ENCODE data around the gene PARP6.

Gene PARP6

GRCh38 chr15:72272213-72272996, at the start of gene PARP6:
Gene PARP6, minus strand, starts transcription at chr15:72272554. Its CDS starts 5,077 bp downstream, at chr15:72267477.
- Mint-ChIP-seq H3K4me3 (peak within 1 kb of the TSS; percentile 96), H3K9me3 (no peaks in the 10 kb centered on the region), H3K4me1 (peaks cover 40% of the 10 kb centered on the region), H3K27me3 (no peaks in the 10 kb centered on the region), H3K27ac (peak within 1 kb of the TSS; percentile 91), H3K36me3 (peaks cover 9% of the 10 kb centered on the region)

GRCh38 chr15:72319985-72320671, 47.8 kb upstream of the PARP6 start, which contains the start of gene CELF6:
Gene CELF6, minus strand, starts transcription at chr15:72320157. Its CDS starts 283 bp downstream, at chr15:72319874.
- peaks cover 18% of the 10 kb centered on the region for H3K4me1 Mint-ChIP-seq
- peak within 1 kb of the TSS; percentile 87 for H3K4me3 Mint-ChIP-seq
- no peaks in the 10 kb centered on the region for H3K27me3 Mint-ChIP-seq
- peaks cover 11% of the 10 kb centered on the region for H3K36me3 Mint-ChIP-seq
- peaks cover 11% of the 10 kb centered on the region for H3K9me3 Mint-ChIP-seq
- peak within 1 kb of the TSS; percentile 74 for H3K27ac Mint-ChIP-seq

GRCh38 chr15:72319360-72319984, 47.1 kb upstream of the PARP6 start:
- Mint-ChIP-seq H3K4me1 (peaks cover 18% of the 10 kb centered on the region), H3K27ac (peak overlapping the region; percentile 74), H3K4me3 (peak overlapping the region; percentile 84), H3K36me3 (peaks cover 6% of the 10 kb centered on the region), H3K27me3 (no peaks in the 10 kb centered on the region), H3K9me3 (peaks cover 8% of the 10 kb centered on the region)

GRCh38 chr15:72318408-72318942, 46.1 kb upstream of the PARP6 start:
- H3K4me3 Mint-ChIP-seq = peak overlapping the region; percentile 84
- H3K9me3 Mint-ChIP-seq = no peaks in the 10 kb centered on the region
- peaks cover 18% of the 10 kb centered on the region for H3K4me1 Mint-ChIP-seq
- no peak overlapping the region for H3K27ac Mint-ChIP-seq
- no peaks in the 10 kb centered on the region for H3K27me3 Mint-ChIP-seq
- no peaks in the 10 kb centered on the region for H3K36me3 Mint-ChIP-seq

- Mint-ChIP-seq H3K9me3 (no peaks in the 10 kb centered on the region), H3K36me3 (no peaks in the 10 kb centered on the region), H3K4me3 (no peak overlapping the region), H3K27me3 (no peaks in the 10 kb centered on the region), H3K27ac (peak overlapping the region; percentile 53), H3K4me1 (peaks cover 16% of the 10 kb centered on the region)
Observed at GRCh38 chr15:72315706-72316370, 43.5 kb upstream of the PARP6 start.

- H3K4me1 Mint-ChIP-seq = peaks cover 5% of the 10 kb centered on the region
- no peak overlapping the region for H3K27ac Mint-ChIP-seq
- H3K4me3 Mint-ChIP-seq = no peak overlapping the region
Observed at GRCh38 chr15:72313881-72314280, 41.5 kb upstream of the PARP6 start.

GRCh38 chr15:72313448-72313840, 41.1 kb upstream of the PARP6 start:
- peaks cover under 1% of the 10 kb centered on the region for H3K4me1 Mint-ChIP-seq
- H3K36me3 Mint-ChIP-seq = no peaks in the 10 kb centered on the region
- H3K4me3 Mint-ChIP-seq = no peak overlapping the region
- no peaks in the 10 kb centered on the region for H3K27me3 Mint-ChIP-seq
- no peak overlapping the region for H3K27ac Mint-ChIP-seq
- H3K9me3 Mint-ChIP-seq = no peaks in the 10 kb centered on the region

More at GRCh38 chr15:72313881-72314280, 41.5 kb upstream of the PARP6 start:
- H3K27me3 Mint-ChIP-seq = no peaks in the 10 kb centered on the region
- no peaks in the 10 kb centered on the region for H3K9me3 Mint-ChIP-seq
- no peaks in the 10 kb centered on the region for H3K36me3 Mint-ChIP-seq

- no peak overlapping the region for H3K27ac Mint-ChIP-seq
- no peak overlapping the region for H3K4me3 Mint-ChIP-seq
- no peaks in the 10 kb centered on the region for H3K36me3 Mint-ChIP-seq
- no peaks in the 10 kb centered on the region for H3K9me3 Mint-ChIP-seq
- H3K4me1 Mint-ChIP-seq = no peaks in the 10 kb centered on the region
- H3K27me3 Mint-ChIP-seq = no peaks in the 10 kb centered on the region
Observed at GRCh38 chr15:72312605-72313447, 40.5 kb upstream of the PARP6 start.

- H3K9me3 Mint-ChIP-seq = no peaks in the 10 kb centered on the region
- H3K4me1 Mint-ChIP-seq = peaks cover 3% of the 10 kb centered on the region
- no peak overlapping the region for H3K4me3 Mint-ChIP-seq
- peaks cover 3% of the 10 kb centered on the region for H3K36me3 Mint-ChIP-seq
- no peak overlapping the region for H3K27ac Mint-ChIP-seq
- no peaks in the 10 kb centered on the region for H3K27me3 Mint-ChIP-seq
Observed at GRCh38 chr15:72307026-72307425, 34.7 kb upstream of the PARP6 start.

GRCh38 chr15:72306211-72306785, 33.9 kb upstream of the PARP6 start:
- Mint-ChIP-seq H3K36me3 (peaks cover 3% of the 10 kb centered on the region), H3K27me3 (no peaks in the 10 kb centered on the region), H3K4me3 (no peak overlapping the region), H3K9me3 (no peaks in the 10 kb centered on the region), H3K4me1 (peaks cover 3% of the 10 kb centered on the region), H3K27ac (no peak overlapping the region)

GRCh38 chr15:72304596-72304995, 32.2 kb upstream of the PARP6 start:
- Mint-ChIP-seq H3K4me3 (no peak overlapping the region), H3K27ac (no peak overlapping the region), H3K4me1 (peaks cover 3% of the 10 kb centered on the region), H3K9me3 (no peaks in the 10 kb centered on the region), H3K36me3 (peaks cover 3% of the 10 kb centered on the region), H3K27me3 (no peaks in the 10 kb centered on the region)

GRCh38 chr15:72302955-72303354, 30.6 kb upstream of the PARP6 start:
- no peaks in the 10 kb centered on the region for H3K9me3 Mint-ChIP-seq
- H3K4me3 Mint-ChIP-seq = no peak overlapping the region
- no peaks in the 10 kb centered on the region for H3K27me3 Mint-ChIP-seq
- H3K4me1 Mint-ChIP-seq = peaks cover 3% of the 10 kb centered on the region
- H3K36me3 Mint-ChIP-seq = peaks cover 3% of the 10 kb centered on the region
- H3K27ac Mint-ChIP-seq = no peak overlapping the region

GRCh38 chr15:72289597-72290325, 17.4 kb upstream of the PARP6 start:
- Mint-ChIP-seq H3K27me3 (no peaks in the 10 kb centered on the region), H3K4me1 (no peaks in the 10 kb centered on the region), H3K36me3 (no peaks in the 10 kb centered on the region), H3K27ac (no peak overlapping the region), H3K4me3 (no peak overlapping the region), H3K9me3 (no peaks in the 10 kb centered on the region)

Data from activated naive CD4-positive, alpha-beta T cell treated with anti-CD3 and anti-CD28 coated beads, Interleukin-2, amount 50 U/mL, for 24 hours (primary cell).